Natural killer cell (primary cell): ENCODE data around the gene ST6GALNAC6. TPM values are rescaled to one million over a fixed set of nuclear protein-coding genes. Genes with fewer than 3 reads are reported as not detected.

Experiments
- ATAC-seq, 3 donors: fragments of 150-1000 bp in 2 of 3; fragments of 200-7000 bp in 1 of 3; cut with Tn5 transposase; 1 replicate in 1 of 3; 2 replicates in 2 of 3; pipeline ENCODE4 v1.10.0; 2021; ENCODE audit warnings: mild to moderate bottlenecking in 2 of 3, moderate library complexity in 2 of 3
- DNase-seq, 2 donors: peaks; one replicate each; pipeline versions ENCODE4 v3.0.0 to v3.0.0-alpha.2; 2013 to 2021; ENCODE audit warnings: mixed read lengths in 1 of 2
- H3K27ac ChIP-seq: one replicate; pipeline ENCODE4 v1.5.1; 2013; ENCODE audit warnings: mild to moderate bottlenecking, low read length
- H3K27me3 ChIP-seq: one replicate; pipeline ENCODE4 v1.6.1; 2013; ENCODE audit warnings: low read length; ENCODE audit not compliant: control insufficient read depth, insufficient read depth
- H3K36me3 ChIP-seq: one replicate; pipeline ENCODE4 v1.6.1; 2013; ENCODE audit warnings: low read length; ENCODE audit not compliant: control insufficient read depth, insufficient read depth
- H3K4me1 ChIP-seq: one replicate; pipeline ENCODE4 v1.6.1; 2013; ENCODE audit warnings: low read length; ENCODE audit not compliant: control insufficient read depth, insufficient read depth
- H3K4me3 ChIP-seq: one replicate; pipeline ENCODE4 v1.5.1; 2013; ENCODE audit warnings: low read length
- H3K9me3 ChIP-seq: one replicate; pipeline ENCODE4 v1.6.1; 2013; ENCODE audit warnings: low read length; ENCODE audit not compliant: control insufficient read depth, insufficient read depth
- H3K27ac Mint-ChIP-seq, 2 donors: one replicate each; pipeline ENCODE4 v1.8.0; 2022; ENCODE audit warnings: mild to moderate bottlenecking in 2 of 2, mixed read lengths in 2 of 2, moderate library complexity in 1 of 2
- H3K27me3 Mint-ChIP-seq, 2 donors: one replicate each; pipeline ENCODE4 v1.8.0; 2022; ENCODE audit warnings: low read depth in 2 of 2, mixed read lengths in 2 of 2
- H3K36me3 Mint-ChIP-seq: one replicate; pipeline ENCODE4 v1.8.0; 2022; ENCODE audit warnings: mixed read lengths
- H3K4me1 Mint-ChIP-seq, 2 donors: one replicate each; pipeline ENCODE4 v1.8.0; 2022; ENCODE audit warnings: mixed read lengths in 2 of 2
- H3K4me3 Mint-ChIP-seq: one replicate; pipeline ENCODE4 v1.8.0; 2022; ENCODE audit warnings: mild to moderate bottlenecking, moderate library complexity, mixed read lengths
- H3K9me3 Mint-ChIP-seq, 2 donors: one replicate each; pipeline ENCODE4 v1.8.0; 2022; ENCODE audit warnings: mixed read lengths in 2 of 2
- CTCF ChIP-seq: fragments of 200-600 bp; IDR thresholded peaks from one replicate; pipeline ENCODE4 v1.8.0; 2022; ENCODE audit warnings: antibody characterized with exemption
- WGBS: methylation state at CpG from one replicate; pipeline ENCODE4 v1.1.7; 2013; ENCODE audit warnings: missing lambda C conversion rate; ENCODE audit not compliant: insufficient coverage; 5-methylcytosine and 5-hydroxymethylcytosine counted together
- intact Hi-C: fragments of 100-400 bp; cut with micrococcal nuclease; formaldehyde crosslinking; loops from one replicate; pipeline ENCODE4 v1.14.2; 2022
- total RNA-seq, 4 donors: library from RNA; stranded (reverse); fragments of 120-200 nt in 1 of 4; gene quantifications; one replicate each; pipeline versions ENCODE4 v1.2.3 to v1.2.4, GENCODE V29; 2013 to 2022

The ST6GALNAC6 gene
- total RNA-seq, 3 donors from 2014 or later (not counting 1 experiment from before 2014, with no cell fraction given): 120 to 148 (median 127) TPM

GRCh38 chr9:127860779-127861178, 38.6 kb downstream of the ST6GALNAC6 start:
- no peak overlapping the region for H3K27ac ChIP-seq
- no peaks in the 10 kb centered on the region for H3K9me3 ChIP-seq

GRCh38 chr9:127860260-127860659, 39.1 kb downstream of the ST6GALNAC6 start:
- no peak overlapping the region for H3K4me3 ChIP-seq
- no peak for ATAC-seq
- Mint-ChIP-seq H3K27me3 (no peaks in the 10 kb centered on the region), H3K36me3 (no peaks in the 10 kb centered on the region), H3K27ac (peak overlapping the region in 1 of 2 donors; percentile 96), H3K4me1 (peaks cover 18 to 58% of the 10 kb centered on the region in 2 donors), H3K9me3 (no peaks in the 10 kb centered on the region), H3K4me3 (no peak overlapping the region)
- H3K9me3 ChIP-seq: no peaks in the 10 kb centered on the region
- no peak overlapping the region for H3K27ac ChIP-seq
- peaks cover 89% of the 10 kb centered on the region for H3K4me1 ChIP-seq
- 91% methylated on average over 8 of the region's 8 CpGs for WGBS
- no peak for TF ChIP-seq CTCF
- intact Hi-C loops: loop anchor here (5.0 to 10.0 kb wide), 2 partner anchors 57 to 355 kb away; partner anchors contain the start of gene ST6GALNAC4
- H3K36me3 ChIP-seq: no peaks in the 10 kb centered on the region
- DNase-seq: no peak
- H3K27me3 ChIP-seq: no peaks in the 10 kb centered on the region

More at GRCh38 chr9:127860779-127861178, 38.6 kb downstream of the ST6GALNAC6 start:
- WGBS: 95% methylated on average over 11 of the region's 11 CpGs
- Mint-ChIP-seq H3K9me3 (no peaks in the 10 kb centered on the region), H3K27ac (peak overlapping the region; percentile 85 to 96), H3K36me3 (no peaks in the 10 kb centered on the region), H3K4me3 (no peak overlapping the region), H3K27me3 (no peaks in the 10 kb centered on the region), H3K4me1 (peaks cover 19 to 59% of the 10 kb centered on the region in 2 donors)
- Histone ChIP-seq H3K4me3 (no peak overlapping the region), H3K4me1 (peaks cover 88% of the 10 kb centered on the region), H3K36me3 (no peaks in the 10 kb centered on the region), H3K27me3 (no peaks in the 10 kb centered on the region)
- DNase-seq (no peak), ATAC-seq (no peak)
- intact Hi-C loops: loop anchor here (5.0 to 10.0 kb wide), 2 partner anchors 57 to 356 kb away; partner anchors contain the start of gene ST6GALNAC4
- TF ChIP-seq CTCF: no peak

- H3K4me3 ChIP-seq: no peak overlapping the region
- H3K27me3 ChIP-seq: no peaks in the 10 kb centered on the region
- Mint-ChIP-seq H3K4me3 (peak overlapping the region; percentile 21), H3K36me3 (no peaks in the 10 kb centered on the region), H3K4me1 (peaks cover 17 to 56% of the 10 kb centered on the region in 2 donors), H3K27me3 (no peaks in the 10 kb centered on the region), H3K27ac (no peak overlapping the region), H3K9me3 (no peaks in the 10 kb centered on the region)
- H3K27ac ChIP-seq: no peak overlapping the region
- 65% methylated on average over 12 of the region's 12 CpGs for WGBS
- H3K36me3 ChIP-seq: no peaks in the 10 kb centered on the region
- intact Hi-C loops: no loop called here
- H3K9me3 ChIP-seq: no peaks in the 10 kb centered on the region
- no peak for TF ChIP-seq CTCF
- ATAC-seq (no peak), DNase-seq (no peak)
- peaks cover 95% of the 10 kb centered on the region for H3K4me1 ChIP-seq
These were observed 41.3 kb downstream of the ST6GALNAC6 start for GRCh38 chr9:127858041-127858512.

GRCh38 chr9:127857278-127857677, 42.1 kb downstream of the ST6GALNAC6 start:
- Histone ChIP-seq H3K4me1 (peaks cover 95% of the 10 kb centered on the region), H3K4me3 (no peak overlapping the region), H3K27me3 (no peaks in the 10 kb centered on the region), H3K27ac (no peak overlapping the region), H3K36me3 (no peaks in the 10 kb centered on the region), H3K9me3 (no peaks in the 10 kb centered on the region)
- Mint-ChIP-seq H3K4me1 (peaks cover 11 to 48% of the 10 kb centered on the region in 2 donors), H3K27ac (no peak overlapping the region), H3K4me3 (no peak overlapping the region), H3K27me3 (no peaks in the 10 kb centered on the region), H3K9me3 (no peaks in the 10 kb centered on the region), H3K36me3 (no peaks in the 10 kb centered on the region)
- ATAC-seq (no peak), DNase-seq (no peak)
- WGBS: 50% methylated on average over 4 of the region's 4 CpGs
- intact Hi-C loops: no loop called here
- no peak for TF ChIP-seq CTCF
